H1 (cell line): ENCODE results near the gene UFD1. TPM values are rescaled to one million over a fixed set of nuclear protein-coding genes. Genes with fewer than 3 reads are reported as not detected.
A peak's percentile ranks its signal among the peaks of the same experiment; 100 is the strongest.

Experiments used
- CTCF ChIA-PET: fragments of 300-600 bp; sonication (Branson Sonifier 250); formaldehyde crosslinking; loops from one replicate; lab custom pipeline; 2021; ENCODE audit not compliant: partially characterized antibody; lab: Charles Lee
- POLR2A ChIA-PET: fragments of 300-600 bp; sonication (Branson Sonifier 250); formaldehyde crosslinking; loops from one replicate; lab custom pipeline; 2021; ENCODE audit warnings: inconsistent platforms; ENCODE audit not compliant: partially characterized antibody; lab: Charles Lee
- DNase-seq, 2 experiments: peaks; one replicate each; pipeline versions ENCODE4 v3.0.0 to v3.0.0-alpha.2; 2010 to 2022; ENCODE audit warnings: low spot score in 2 of 2, low read depth in 1 of 2, mixed read lengths in 1 of 2
- FAIRE-seq: peaks from 2 replicates; lab custom pipeline; 2011; peaks lifted over from hg19 to GRCh38; lab: Jason Lieb, UNC
- H2AFZ ChIP-seq: 2 replicates; pipeline ENCODE4 v1.8.1; 2012; ENCODE audit warnings: low read length, inconsistent platforms
- H2AK5ac ChIP-seq: 2 replicates; pipeline ENCODE4 v1.6.1; 2013; ENCODE audit warnings: low read depth, low read length
- H2BK120ac ChIP-seq: replicated peaks from 2 replicates; pipeline ENCODE3; 2013; ENCODE audit warnings: low read depth, low read length, inconsistent platforms
- H2BK12ac ChIP-seq: 2 replicates; pipeline ENCODE4 v1.6.1; 2013; ENCODE audit warnings: low read depth, low read length
- H2BK15ac ChIP-seq: 2 replicates; pipeline ENCODE4 v1.6.1; 2013; ENCODE audit warnings: low read length
- H2BK20ac ChIP-seq: 2 replicates; pipeline ENCODE4 v1.6.1; 2013; ENCODE audit warnings: low read length
- H2BK5ac ChIP-seq: 2 replicates; pipeline ENCODE4 v1.6.1; 2013; ENCODE audit warnings: low read depth, low read length
- H3K14ac ChIP-seq: 2 replicates; pipeline ENCODE4 v1.6.1; 2013; ENCODE audit warnings: inconsistent platforms; ENCODE audit not compliant: insufficient read length
- H3K18ac ChIP-seq: 2 replicates; pipeline ENCODE4 v1.6.1; 2013; ENCODE audit warnings: low read length; ENCODE audit errors: extremely low read depth
- H3K23ac ChIP-seq: 2 replicates; pipeline ENCODE4 v1.6.1; 2013; ENCODE audit warnings: inconsistent platforms; ENCODE audit not compliant: insufficient read length
- H3K23me2 ChIP-seq: 2 replicates; pipeline ENCODE4 v1.6.1; 2013; ENCODE audit warnings: low read depth, low read length
- H3K27ac ChIP-seq: 2 replicates; pipeline ENCODE4 v1.6.1; 2011; ENCODE audit warnings: low read depth, low read length, inconsistent platforms
- H3K27me3 ChIP-seq, 4 experiments: replicated peaks in 1 of 4; 1 replicate in 1 of 4; 2 replicates in 3 of 4; pipeline versions ENCODE4 v1.6.1 to v1.8.1; 2011 to 2013; ENCODE audit warnings: low read length in 3 of 4, mild to moderate bottlenecking in 3 of 4, inconsistent platforms in 2 of 4, mixed read lengths in 2 of 4, moderate library complexity in 1 of 4; ENCODE audit not compliant: control insufficient read depth in 3 of 4, insufficient read depth in 3 of 4; ENCODE audit errors: extremely low read depth in 1 of 4
- H3K36me3 ChIP-seq, 4 experiments: 2 replicates each; pipeline versions ENCODE4 v1.6.1 to v1.8.1; 2011 to 2013; ENCODE audit warnings: mild to moderate bottlenecking in 4 of 4, low read length in 3 of 4, moderate library complexity in 2 of 4, control low read depth in 1 of 4, inconsistent platforms in 1 of 4; ENCODE audit not compliant: insufficient read depth in 4 of 4, control insufficient read depth in 2 of 4
- H3K4ac ChIP-seq: replicated peaks from 2 replicates; pipeline ENCODE3; 2013; ENCODE audit warnings: low read length, low read depth, mixed read lengths, inconsistent platforms; ENCODE audit not compliant: insufficient read length
- H3K4me1 ChIP-seq, 4 experiments: replicated peaks in 1 of 4; 1 replicate in 1 of 4; 2 replicates in 3 of 4; pipeline versions ENCODE4 v1.6.1 to v1.8.1; 2011 to 2013; ENCODE audit warnings: low read length in 3 of 4, inconsistent platforms in 2 of 4, mixed read lengths in 1 of 4; ENCODE audit not compliant: insufficient read depth in 4 of 4, control insufficient read depth in 3 of 4
- H3K4me2 ChIP-seq, 2 experiments: 2 replicates each; pipeline versions ENCODE4 v1.6.1 to v1.8.1; 2011 to 2013; ENCODE audit warnings: low read depth in 2 of 2, low read length in 2 of 2, control low read depth in 1 of 2, inconsistent platforms in 1 of 2, mild to moderate bottlenecking in 1 of 2; ENCODE audit not compliant: insufficient read depth in 1 of 2
- H3K4me3 ChIP-seq, 4 experiments: fragments of 200-600, 300-600 bp in 1 of 4; sonication (generic), shearing (Covaris generic), sonication (Bioruptor Twin) in 1 of 4; 2 replicates each; pipeline versions ENCODE4 v1.5.1 to v1.8.1; 2011 to 2016; ENCODE audit warnings: low read length in 4 of 4, low read depth in 3 of 4, control low read depth in 2 of 4, inconsistent platforms in 2 of 4, mild to moderate bottlenecking in 2 of 4, mixed read lengths in 1 of 4, moderate library complexity in 1 of 4; ENCODE audit not compliant: insufficient read depth in 2 of 4; ENCODE audit errors: extremely low read depth in 1 of 4
- H3K56ac ChIP-seq: replicated peaks from 2 replicates; pipeline ENCODE3; 2013; ENCODE audit warnings: low read depth, mild to moderate bottlenecking, mixed read lengths, low read length, inconsistent platforms; ENCODE audit not compliant: insufficient read length
- H3K79me1 ChIP-seq: 2 replicates; pipeline ENCODE4 v1.6.1; 2013; ENCODE audit warnings: low read depth, low read length, control low read depth
- H3K79me2 ChIP-seq, 2 experiments: 2 replicates each; pipeline versions ENCODE4 v1.6.1 to v1.8.1; 2012 to 2013; ENCODE audit warnings: low read length in 2 of 2, mild to moderate bottlenecking in 2 of 2, inconsistent platforms in 1 of 2; ENCODE audit not compliant: insufficient read depth in 2 of 2, control insufficient read depth in 1 of 2
- H3K9ac ChIP-seq, 4 experiments: replicated peaks in 1 of 4; 1 replicate in 1 of 4; 2 replicates in 3 of 4; pipeline versions ENCODE4 v1.6.1 to v1.8.1; 2011 to 2013; ENCODE audit warnings: low read depth in 3 of 4, low read length in 3 of 4, control low read depth in 2 of 4, mild to moderate bottlenecking in 2 of 4, moderate library complexity in 2 of 4, inconsistent platforms in 1 of 4; ENCODE audit errors: extremely low read depth in 1 of 4
- H3K9me3 ChIP-seq, 2 experiments: 2 replicates each; pipeline versions ENCODE4 v1.6.1 to v1.8.1; 2012 to 2013; ENCODE audit warnings: mild to moderate bottlenecking in 2 of 2, moderate library complexity in 2 of 2, control low read depth in 1 of 2, inconsistent platforms in 1 of 2, low read depth in 1 of 2, low read length in 1 of 2, mixed read lengths in 1 of 2; ENCODE audit not compliant: insufficient read depth in 2 of 2
- H4K20me1 ChIP-seq, 2 experiments: replicated peaks in 1 of 2; 2 replicates each; pipeline versions ENCODE3 to v1.8.1; 2011 to 2013; ENCODE audit warnings: inconsistent platforms in 2 of 2, low read length in 2 of 2, mild to moderate bottlenecking in 1 of 2; ENCODE audit not compliant: insufficient read depth in 2 of 2, control insufficient read depth in 1 of 2
- H4K5ac ChIP-seq: 2 replicates; pipeline ENCODE4 v1.6.1; 2013; ENCODE audit warnings: low read length, low read depth, mixed read lengths, inconsistent platforms; ENCODE audit not compliant: insufficient read length
- H4K8ac ChIP-seq: 2 replicates; pipeline ENCODE4 v1.8.0; 2013; ENCODE audit warnings: mild to moderate bottlenecking, moderate library complexity, low read length, inconsistent platforms; ENCODE audit not compliant: insufficient read depth; ENCODE audit errors: extremely low read depth
- H4K91ac ChIP-seq: replicated peaks from 2 replicates; pipeline ENCODE3; 2013; ENCODE audit warnings: low read length, mixed read lengths, inconsistent platforms; ENCODE audit not compliant: insufficient read length
- CBX5 ChIP-seq: fragments of 300-800, 300-1000 bp; sonication (generic); IDR thresholded peaks from 2 replicates; pipeline ENCODE4 v1.7.1; 2016; ENCODE audit warnings: antibody characterized with exemption, low read length, low read depth
- CBX8 ChIP-seq: fragments of 300-800, 300-1000 bp; sonication (generic); IDR thresholded peaks from 2 replicates; pipeline ENCODE4 v1.7.1; 2016; ENCODE audit warnings: low read depth, low read length, borderline replicate concordance
- RFX5 ChIP-seq: IDR thresholded peaks from 2 replicates; pipeline ENCODE4 v1.6.1; 2011; ENCODE audit warnings: low read depth, low read length, improper control_type of control experiment, borderline replicate concordance
- WGBS, 2 experiments: shearing (Covaris generic) in 1 of 2; methylation state at CpG; one replicate each; pipeline versions ENCODE4 v1.1.6 to v1.1.7; 2013 to 2015; ENCODE audit warnings: low lambda C conversion rate in 2 of 2, mixed read lengths in 2 of 2, inconsistent platforms in 1 of 2, low coverage in 1 of 2, missing lambda C conversion rate in 1 of 2; ENCODE audit not compliant: insufficient replicate concordance in 2 of 2, insufficient coverage in 1 of 2, insufficient read length in 1 of 2; ENCODE audit errors: extremely low coverage in 1 of 2, missing lambda C conversion rate in 1 of 2; 5-methylcytosine and 5-hydroxymethylcytosine counted together
- polyA plus RNA-seq, 7 experiments: library from polyadenylated mRNA; depleted of rRNA in 3 of 7; stranded (reverse) in 5 of 7; unstranded in 2 of 7; fragments of >200 nt in 5 of 7; fragments of 200-250 nt in 2 of 7; gene quantifications; 1 replicate in 5 of 7; 2 replicates in 1 of 7; 4 replicates in 1 of 7; pipeline versions ENCODE4 v1.2.1 to v1.2.3, GENCODE V29; 2011 to 2013; ENCODE audit warnings: missing spikeins in 2 of 7, mixed read lengths in 2 of 7
- total RNA-seq: library from RNA; stranded (reverse); fragmentation: NEBNext Ultra II Directional; extraction: Animal tissue kit (Norgen Biotek cat#: 25700); gene quantifications from 2 replicates; pipeline ENCODE4 v1.2.1, GENCODE V29; 2021

UFD1 gene
- total and polyA plus RNA-seq, 2 of the 8 experiments (the other 6 are each of a cell fraction or from before 2014, with no cell fraction given) = 74.6 to 116 TPM

GRCh38 chr22:19504900-19505734, 26.1 kb upstream of the UFD1 start:
- Histone ChIP-seq H3K79me2 (no peaks in the 10 kb centered on the region), H3K14ac (no peak overlapping the region), H3K4ac (no peak overlapping the region), H4K8ac (peak overlapping the region; percentile 3), H2BK15ac (no peak overlapping the region), H4K91ac (no peak overlapping the region), H4K20me1 (peaks cover 0 to 7% of the 10 kb centered on the region in 2 experiments), H3K9me3 (no peaks in the 10 kb centered on the region), H3K79me1 (no peaks in the 10 kb centered on the region), H3K4me2 (no peak overlapping the region), H3K9ac (no peak overlapping the region), H2BK120ac (no peak overlapping the region), H3K4me1 (no peaks in the 10 kb centered on the region; a peak in 3 of 7 replicates), H3K27ac (no peak overlapping the region), H2AK5ac (no peak overlapping the region), H3K27me3 (no peaks in the 10 kb centered on the region), H3K56ac (no peak overlapping the region), H2AFZ (no peak overlapping the region), H4K5ac (no peak overlapping the region), H3K4me3 (no peak overlapping the region), H2BK20ac (no peak overlapping the region), H3K23me2 (no peaks in the 10 kb centered on the region), H2BK12ac (no peak overlapping the region), H3K36me3 (peaks cover 5 to 29% (median 12%) of the 10 kb centered on the region in 4 experiments; a peak in 6 of 8 replicates), H2BK5ac (no peak overlapping the region; the same call in 1 of the 2 replicates), H3K18ac (no peak overlapping the region), H3K23ac (peak overlapping the region; percentile 17)
- ChIA-PET CTCF (interaction anchor here (0.8 to 1.5 kb wide), 9 partner anchors 10 to 205 kb away, joined by 3 to 9 read pairs (median 4); no protein-coding TSS in a partner anchor), POLR2A (interaction anchor here (1.2 to 3.4 kb wide), 5 partner anchors 9 to 125 kb away, joined by 3 to 10 read pairs (median 5); no protein-coding TSS in a partner anchor)
- no peak for DNase-seq
- FAIRE-seq = no peak
- WGBS, 2 experiments = 86% methylated on average over 18 of the region's 18 CpGs; no CpG with 5 or more reads in 1 of the 2 experiments
- TF ChIP-seq RFX5 = peak; percentile 12; the same call in 1 of the 2 replicates
- no peak for TF ChIP-seq CBX5
- no peak for TF ChIP-seq CBX8
- TF ChIP-seq, all 59 proteins: peak for 1
